Measurements from ENCODE around the gene TRHDE.

The TRHDE gene

DNA sequence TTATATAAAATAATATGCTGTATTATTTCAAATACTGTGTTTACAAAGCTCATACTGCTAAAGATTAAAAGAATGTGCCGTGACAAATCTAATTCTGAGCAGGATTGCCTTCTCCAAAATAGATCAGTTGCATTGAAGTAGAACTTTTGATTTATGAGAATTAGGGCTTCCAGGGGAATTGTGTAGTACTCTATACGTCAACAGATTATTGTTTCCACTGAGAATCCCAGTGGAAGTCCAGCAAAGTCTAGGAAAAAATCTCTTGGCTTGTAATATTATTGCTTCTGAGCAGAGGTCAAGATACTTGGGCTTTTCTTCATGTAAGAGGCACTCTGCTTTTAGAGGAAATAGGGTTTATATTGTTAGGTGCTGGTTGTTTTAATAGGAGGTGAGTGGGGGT is 133.9 kb downstream of the TRHDE start:
- H3K27me3 Mint-ChIP-seq, result no peaks in the 10 kb centered on the region
- H3K36me3 Mint-ChIP-seq (ENCODE audit: low read depth), result no peaks in the 10 kb centered on the region
- no peak overlapping the region for H3K27ac Mint-ChIP-seq
- no peaks in the 10 kb centered on the region for H3K4me1 Mint-ChIP-seq (ENCODE audit: low read depth)
- H3K4me3 Mint-ChIP-seq, result no peak overlapping the region
- peaks cover 3% of the 10 kb centered on the region for H3K9me3 Mint-ChIP-seq

- no peaks in the 10 kb centered on the region for H3K4me1 Mint-ChIP-seq (ENCODE audit: low read depth)
- H3K27me3 Mint-ChIP-seq, result no peaks in the 10 kb centered on the region
- H3K4me3 Mint-ChIP-seq, result no peak overlapping the region
- H3K36me3 Mint-ChIP-seq (ENCODE audit: low read depth), result no peaks in the 10 kb centered on the region
- H3K27ac Mint-ChIP-seq, result no peak overlapping the region
- H3K9me3 Mint-ChIP-seq, result no peaks in the 10 kb centered on the region
Observed at GRCh38 chr12:72432037-72432604, 160.0 kb downstream of the TRHDE start.

DNA sequence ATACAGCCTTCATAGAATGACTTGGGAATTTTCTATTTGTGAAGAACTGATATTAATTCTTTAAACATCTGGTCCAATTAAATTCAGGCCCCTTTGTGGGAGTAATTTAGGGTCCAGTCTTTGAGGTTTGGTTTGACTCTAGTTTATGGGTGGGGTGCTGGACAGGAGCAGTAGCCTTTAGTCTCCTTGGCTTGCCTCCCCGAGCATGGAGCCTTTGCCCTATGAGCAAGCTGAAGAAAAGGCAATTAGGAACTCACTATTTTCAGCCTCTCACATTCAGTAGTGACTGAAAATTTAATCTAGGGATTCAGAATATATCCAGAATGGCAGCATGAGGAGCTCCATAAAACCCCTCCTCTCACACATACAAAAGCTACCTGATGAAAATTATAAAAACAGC is 161.1 kb downstream of the TRHDE start:
- no peaks in the 10 kb centered on the region for H3K4me1 Mint-ChIP-seq (ENCODE audit: low read depth)
- H3K4me3 Mint-ChIP-seq, result no peak overlapping the region
- H3K27ac Mint-ChIP-seq, result no peak overlapping the region
- H3K27me3 Mint-ChIP-seq, result no peaks in the 10 kb centered on the region
- no peaks in the 10 kb centered on the region for H3K9me3 Mint-ChIP-seq
- no peaks in the 10 kb centered on the region for H3K36me3 Mint-ChIP-seq (ENCODE audit: low read depth)

- Mint-ChIP-seq H3K9me3 (peaks cover 12% of the 10 kb centered on the region), H3K36me3 (ENCODE audit: low read depth) (no peaks in the 10 kb centered on the region), H3K4me1 (ENCODE audit: low read depth) (no peaks in the 10 kb centered on the region), H3K27ac (no peak overlapping the region), H3K4me3 (no peak overlapping the region), H3K27me3 (no peaks in the 10 kb centered on the region)
Observed at GRCh38 chr12:72434999-72435398, 162.8 kb downstream of the TRHDE start.

GRCh38 chr12:72442217-72442616 is 170.0 kb downstream of the TRHDE start:
- Mint-ChIP-seq H3K4me3 (no peak overlapping the region), H3K36me3 (ENCODE audit: low read depth) (no peaks in the 10 kb centered on the region), H3K27me3 (no peaks in the 10 kb centered on the region), H3K27ac (no peak overlapping the region), H3K4me1 (ENCODE audit: low read depth) (no peaks in the 10 kb centered on the region), H3K9me3 (peaks cover 21% of the 10 kb centered on the region)

DNA sequence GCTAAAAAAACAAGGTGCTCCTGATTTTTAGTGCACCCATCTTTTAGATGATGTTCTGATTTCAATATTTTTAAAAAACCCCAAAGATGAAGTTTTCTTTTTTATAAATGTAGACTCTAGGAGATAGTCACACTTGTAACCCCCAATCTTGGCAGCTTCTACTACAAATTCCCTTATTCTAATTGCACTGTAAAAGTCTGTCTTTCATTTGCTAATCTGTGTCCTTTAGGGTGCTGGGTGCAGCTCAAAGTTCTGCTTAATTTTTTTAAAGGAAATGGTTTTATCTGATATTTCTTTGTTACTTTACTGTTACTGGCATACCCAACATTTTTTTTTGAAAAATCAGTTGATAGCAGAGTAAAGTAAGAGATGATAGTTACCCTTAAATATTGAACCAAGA is 172.0 kb downstream of the TRHDE start:
- peaks cover 16% of the 10 kb centered on the region for H3K9me3 Mint-ChIP-seq
- H3K4me3 Mint-ChIP-seq, result no peak overlapping the region
- no peaks in the 10 kb centered on the region for H3K27me3 Mint-ChIP-seq
- no peak overlapping the region for H3K27ac Mint-ChIP-seq
- H3K36me3 Mint-ChIP-seq (ENCODE audit: low read depth), result no peaks in the 10 kb centered on the region
- H3K4me1 Mint-ChIP-seq (ENCODE audit: low read depth), result no peaks in the 10 kb centered on the region

- Mint-ChIP-seq H3K36me3 (ENCODE audit: low read depth) (no peaks in the 10 kb centered on the region), H3K4me1 (ENCODE audit: low read depth) (no peaks in the 10 kb centered on the region), H3K9me3 (peaks cover 13% of the 10 kb centered on the region), H3K27me3 (no peaks in the 10 kb centered on the region), H3K4me3 (no peak overlapping the region), H3K27ac (no peak overlapping the region)
Observed at GRCh38 chr12:72444566-72444965, 172.4 kb downstream of the TRHDE start.

GRCh38 chr12:72448089-72448488 is 175.9 kb downstream of the TRHDE start:
- Mint-ChIP-seq H3K9me3 (peaks cover 14% of the 10 kb centered on the region), H3K27ac (no peak overlapping the region), H3K36me3 (ENCODE audit: low read depth) (no peaks in the 10 kb centered on the region)

GRCh38 chr12:72448805-72449204 is 176.6 kb downstream of the TRHDE start:
- Mint-ChIP-seq H3K27ac (no peak overlapping the region), H3K4me1 (ENCODE audit: low read depth) (no peaks in the 10 kb centered on the region), H3K9me3 (peaks cover 14% of the 10 kb centered on the region)

More at GRCh38 chr12:72448089-72448488, 175.9 kb downstream of the TRHDE start:
- no peaks in the 10 kb centered on the region for H3K4me1 Mint-ChIP-seq (ENCODE audit: low read depth)
- no peak overlapping the region for H3K4me3 Mint-ChIP-seq
- no peaks in the 10 kb centered on the region for H3K27me3 Mint-ChIP-seq

GRCh38 chr12:72453066-72453465 is 180.9 kb downstream of the TRHDE start:
- no peaks in the 10 kb centered on the region for H3K36me3 Mint-ChIP-seq (ENCODE audit: low read depth)
- H3K27me3 Mint-ChIP-seq, result no peaks in the 10 kb centered on the region
- H3K27ac Mint-ChIP-seq, result no peak overlapping the region
- no peak overlapping the region for H3K4me3 Mint-ChIP-seq
- H3K9me3 Mint-ChIP-seq, result peaks cover 11% of the 10 kb centered on the region
- no peaks in the 10 kb centered on the region for H3K4me1 Mint-ChIP-seq (ENCODE audit: low read depth)

More at GRCh38 chr12:72448805-72449204, 176.6 kb downstream of the TRHDE start:
- Mint-ChIP-seq H3K27me3 (no peaks in the 10 kb centered on the region), H3K4me3 (no peak overlapping the region), H3K36me3 (ENCODE audit: low read depth) (no peaks in the 10 kb centered on the region)

DNA sequence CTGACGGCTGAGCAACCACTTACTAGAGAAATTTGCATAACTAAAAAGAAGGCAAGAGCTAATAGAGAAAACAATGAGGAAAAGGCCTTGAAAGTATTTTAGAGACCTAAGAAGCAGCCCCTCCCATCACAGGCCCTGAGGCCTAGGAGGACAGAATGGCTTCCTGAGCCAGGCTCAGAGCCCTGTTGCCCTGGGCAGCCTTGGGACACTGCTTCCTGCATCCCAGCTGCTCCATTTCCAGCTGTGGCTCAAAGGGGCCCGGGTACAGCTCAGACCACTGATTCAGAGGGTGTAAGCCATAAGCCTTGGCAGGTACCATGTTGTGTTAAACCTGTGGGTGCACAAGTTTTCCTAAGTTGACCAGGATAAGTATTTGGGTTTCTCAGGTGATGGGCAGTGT is 181.4 kb downstream of the TRHDE start:
- no peaks in the 10 kb centered on the region for H3K4me1 Mint-ChIP-seq (ENCODE audit: low read depth)
- peaks cover 15% of the 10 kb centered on the region for H3K9me3 Mint-ChIP-seq
- H3K36me3 Mint-ChIP-seq (ENCODE audit: low read depth), result no peaks in the 10 kb centered on the region
- H3K27me3 Mint-ChIP-seq, result no peaks in the 10 kb centered on the region
- H3K27ac Mint-ChIP-seq, result no peak overlapping the region
- no peak overlapping the region for H3K4me3 Mint-ChIP-seq

- H3K4me1 Mint-ChIP-seq (ENCODE audit: low read depth), result no peaks in the 10 kb centered on the region
- H3K27me3 Mint-ChIP-seq, result no peaks in the 10 kb centered on the region
- H3K27ac Mint-ChIP-seq, result no peak overlapping the region
- no peak overlapping the region for H3K4me3 Mint-ChIP-seq
- H3K9me3 Mint-ChIP-seq, result peaks cover 6% of the 10 kb centered on the region
- no peaks in the 10 kb centered on the region for H3K36me3 Mint-ChIP-seq (ENCODE audit: low read depth)
Observed at GRCh38 chr12:72464471-72464870, 192.3 kb downstream of the TRHDE start.

DNA sequence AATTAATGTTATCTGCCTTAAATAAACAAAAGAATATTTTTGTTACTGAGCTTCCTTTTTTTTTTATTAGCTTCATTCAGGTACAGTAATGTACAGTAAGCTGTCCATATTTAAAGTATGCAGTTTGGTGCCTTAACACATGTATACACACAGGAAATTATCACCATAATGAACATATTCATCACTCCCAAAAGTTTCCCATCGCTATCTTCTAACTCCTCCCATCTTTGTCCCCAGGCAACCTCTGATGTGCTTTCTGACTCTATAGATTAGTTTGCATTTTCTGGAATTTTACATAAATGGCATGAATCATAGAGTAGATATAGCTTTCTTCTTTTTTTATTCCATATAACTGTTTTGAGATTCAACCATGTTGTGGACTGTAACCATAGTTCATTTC is 193.0 kb downstream of the TRHDE start:
- Mint-ChIP-seq H3K27ac (no peak overlapping the region), H3K4me1 (ENCODE audit: low read depth) (no peaks in the 10 kb centered on the region), H3K4me3 (no peak overlapping the region), H3K27me3 (no peaks in the 10 kb centered on the region), H3K36me3 (ENCODE audit: low read depth) (no peaks in the 10 kb centered on the region), H3K9me3 (peaks cover 6% of the 10 kb centered on the region)

- H3K27me3 Mint-ChIP-seq, result no peaks in the 10 kb centered on the region
- H3K4me3 Mint-ChIP-seq, result no peak overlapping the region
- no peaks in the 10 kb centered on the region for H3K36me3 Mint-ChIP-seq (ENCODE audit: low read depth)
- peaks cover 6% of the 10 kb centered on the region for H3K9me3 Mint-ChIP-seq
- H3K4me1 Mint-ChIP-seq (ENCODE audit: low read depth), result no peaks in the 10 kb centered on the region
- H3K27ac Mint-ChIP-seq, result no peak overlapping the region
Observed at GRCh38 chr12:72465940-72466630, 193.9 kb downstream of the TRHDE start.

DNA sequence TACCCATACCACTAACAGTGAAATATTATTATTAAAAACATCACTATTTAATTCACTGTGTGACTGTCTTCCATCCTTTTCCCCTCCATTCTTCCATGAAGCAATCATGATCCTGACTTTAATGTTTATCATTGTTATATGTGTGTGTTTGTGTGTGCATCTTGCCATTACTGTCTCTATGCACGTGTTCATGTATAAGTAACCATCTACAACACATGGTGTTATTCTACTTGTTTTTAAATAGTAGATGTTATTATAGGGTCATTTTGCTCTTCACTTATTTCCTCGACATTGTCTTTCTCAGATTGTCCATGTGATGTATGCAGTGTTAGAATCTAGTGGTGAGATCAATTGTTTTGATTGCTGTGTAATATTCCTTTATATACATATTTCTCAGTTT is 195.8 kb downstream of the TRHDE start:
- Mint-ChIP-seq H3K9me3 (peaks cover 10% of the 10 kb centered on the region), H3K27me3 (no peaks in the 10 kb centered on the region), H3K4me3 (no peak overlapping the region), H3K4me1 (ENCODE audit: low read depth) (no peaks in the 10 kb centered on the region), H3K36me3 (ENCODE audit: low read depth) (no peaks in the 10 kb centered on the region), H3K27ac (no peak overlapping the region)

GRCh38 chr12:72468505-72468904 is 196.3 kb downstream of the TRHDE start:
- Mint-ChIP-seq H3K4me1 (ENCODE audit: low read depth) (no peaks in the 10 kb centered on the region), H3K9me3 (peaks cover 10% of the 10 kb centered on the region), H3K4me3 (no peak overlapping the region), H3K36me3 (ENCODE audit: low read depth) (no peaks in the 10 kb centered on the region), H3K27ac (no peak overlapping the region), H3K27me3 (no peaks in the 10 kb centered on the region)
